Measurements from ENCODE around the gene DGKG.

Gene DGKG

GRCh38 chr3:186367631-186368030, 5.6 kb upstream of the DGKG start:
- DNase-seq (ENCODE audit: low spot score) = no peak

GRCh38 chr3:186366206-186366605, 4.2 kb upstream of the DGKG start:
- no peak for DNase-seq (ENCODE audit: low spot score)

GRCh38 chr3:186365202-186365974, 3.4 kb upstream of the DGKG start:
- DNase-seq (ENCODE audit: low spot score) = peak; percentile 12

DNA sequence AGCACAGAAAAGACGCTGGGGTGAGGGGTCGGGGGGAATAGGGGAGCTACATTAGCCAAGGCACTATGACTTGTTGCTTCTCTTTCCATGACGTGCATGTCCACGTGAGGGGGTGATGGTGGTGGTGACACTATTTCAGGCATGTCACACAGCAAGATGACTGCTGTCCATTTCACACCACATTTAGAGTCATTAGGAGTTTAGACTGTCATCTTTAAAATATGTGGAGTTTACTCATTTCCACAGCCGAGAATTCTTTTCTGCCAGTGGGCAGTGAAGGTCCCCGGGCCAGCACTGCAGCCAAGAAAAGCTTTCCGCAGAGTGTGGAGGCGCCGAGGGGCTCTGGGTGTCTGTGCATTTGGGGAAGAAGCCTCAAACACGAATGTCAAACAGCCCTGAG, 954 bp upstream of the DGKG start:
- DNase-seq (ENCODE audit: low spot score) = no peak

DNA sequence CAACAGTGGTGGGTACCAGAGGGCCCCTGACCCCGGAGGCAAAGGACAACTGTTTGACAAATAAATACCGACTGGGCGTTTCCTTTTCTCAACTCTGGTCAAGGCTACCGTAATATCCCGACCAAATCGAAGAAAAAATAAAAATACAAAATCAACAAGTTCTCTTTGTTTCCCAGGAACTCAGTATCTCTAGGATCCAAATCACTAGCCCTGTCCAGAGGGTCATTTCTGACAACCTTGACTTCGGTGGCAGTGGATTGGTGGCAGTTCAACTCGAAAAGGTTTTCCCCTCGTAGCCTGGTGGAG, 456 bp upstream of the DGKG start:
- no peak for DNase-seq (ENCODE audit: low spot score)

GRCh38 chr3:186361246-186361761, 730 bp downstream of the DGKG start:
- no peak for DNase-seq (ENCODE audit: low spot score)

- no peak for DNase-seq (ENCODE audit: low spot score)
Observed at GRCh38 chr3:186360779-186361178, 1.3 kb downstream of the DGKG start.

DNA sequence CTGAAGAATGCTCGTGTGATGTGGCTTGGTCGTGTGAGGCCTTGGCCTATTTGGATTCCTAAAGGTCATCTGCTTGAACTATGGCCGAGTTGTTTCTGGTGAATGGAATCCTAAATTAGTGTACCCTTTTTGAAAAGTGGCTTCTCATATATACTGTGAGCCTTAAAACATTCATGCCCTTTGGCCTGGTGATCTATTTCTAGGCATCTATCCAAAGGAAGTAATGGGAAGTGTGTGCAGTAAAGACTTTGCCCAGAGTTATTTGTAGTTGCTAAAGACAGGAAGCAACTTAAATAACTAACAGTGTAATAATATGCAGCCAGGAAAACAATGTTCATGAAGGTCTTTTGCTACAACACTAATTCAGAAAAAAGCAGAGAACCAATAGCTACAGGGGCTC, 3.0 kb downstream of the DGKG start:
- DNase-seq (ENCODE audit: low spot score) = no peak

DNA sequence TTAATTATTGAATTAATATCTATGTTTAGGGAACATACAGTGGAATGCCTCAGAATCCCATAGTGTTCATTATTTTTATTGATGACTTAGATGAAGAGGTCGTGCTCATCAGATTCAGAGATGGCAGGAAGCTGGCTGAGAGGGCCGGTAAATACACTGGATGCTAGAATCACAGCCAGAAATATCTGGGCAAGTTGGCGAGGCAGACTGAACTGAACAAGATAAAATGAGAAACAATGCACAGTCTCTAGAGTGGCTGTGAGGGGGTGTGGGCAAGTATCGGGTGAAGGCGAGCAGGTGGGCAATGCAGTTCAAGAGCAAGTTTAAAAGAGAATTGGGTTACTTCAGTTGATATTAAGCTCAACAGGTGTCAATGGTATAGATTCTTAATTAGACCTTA, 5.9 kb downstream of the DGKG start:
- no peak for DNase-seq (ENCODE audit: low spot score)

DNA sequence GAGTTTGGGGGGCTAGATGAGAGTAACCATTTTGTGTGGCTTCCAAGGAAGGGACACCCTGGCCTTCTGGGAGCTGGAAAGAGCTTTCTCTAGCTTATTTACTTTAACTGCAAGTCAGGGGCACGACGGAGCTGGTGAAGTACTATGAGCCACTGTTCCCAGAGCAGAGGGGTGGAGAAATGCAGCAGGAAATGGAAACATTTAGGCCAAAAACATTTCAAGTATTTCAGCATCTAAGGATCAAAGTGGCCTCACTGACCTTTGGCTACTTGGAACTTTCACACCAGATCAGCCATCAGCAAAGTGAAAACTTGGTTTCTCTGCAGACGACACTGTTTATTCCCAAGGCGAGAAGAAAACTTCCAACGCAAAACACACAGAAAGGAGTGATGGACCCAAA, 7.9 kb downstream of the DGKG start:
- no peak for DNase-seq (ENCODE audit: low spot score)

DNA sequence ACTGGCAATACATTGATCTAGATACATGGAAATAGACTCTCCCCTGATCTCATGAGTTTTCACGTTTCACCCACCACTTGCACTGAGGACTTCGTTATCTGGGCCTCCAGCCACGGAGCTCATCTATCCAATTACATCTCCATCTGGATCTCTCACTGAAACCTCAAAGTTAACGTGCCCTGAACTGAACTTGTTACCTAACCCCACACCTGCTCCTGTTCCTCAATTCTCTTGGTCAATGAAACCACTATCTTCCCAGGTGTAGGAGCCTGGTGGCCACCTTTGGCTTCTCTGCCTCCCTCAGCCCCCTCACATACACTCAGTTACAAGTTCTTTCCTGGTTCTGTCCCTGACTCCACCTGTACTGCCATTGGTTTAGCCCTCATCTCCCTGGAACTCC, 9.7 kb downstream of the DGKG start:
- DNase-seq (ENCODE audit: low spot score) = no peak

GRCh38 chr3:186342197-186342596, 19.8 kb downstream of the DGKG start:
- no peak for DNase-seq (ENCODE audit: low spot score)

DNA sequence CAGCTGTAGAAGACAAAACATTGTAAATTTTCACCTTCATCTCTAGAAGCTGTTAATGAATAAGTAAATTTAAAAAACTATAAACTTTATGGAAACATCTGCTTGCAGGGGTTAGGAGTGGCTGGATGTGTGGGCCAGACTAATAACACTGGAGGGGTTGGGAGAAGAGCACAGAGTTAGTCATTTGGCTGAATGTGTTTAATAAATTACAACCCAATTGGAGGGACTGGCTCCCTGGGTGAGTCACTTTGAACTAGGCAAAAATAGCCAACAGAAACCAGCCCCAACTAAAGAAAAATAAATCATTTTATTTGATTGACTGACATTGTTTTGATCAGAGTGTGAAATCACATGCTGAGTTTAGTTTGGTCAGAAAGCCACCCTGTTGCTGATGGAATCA, 21.8 kb downstream of the DGKG start:
- no peak for DNase-seq (ENCODE audit: low spot score)

DNA sequence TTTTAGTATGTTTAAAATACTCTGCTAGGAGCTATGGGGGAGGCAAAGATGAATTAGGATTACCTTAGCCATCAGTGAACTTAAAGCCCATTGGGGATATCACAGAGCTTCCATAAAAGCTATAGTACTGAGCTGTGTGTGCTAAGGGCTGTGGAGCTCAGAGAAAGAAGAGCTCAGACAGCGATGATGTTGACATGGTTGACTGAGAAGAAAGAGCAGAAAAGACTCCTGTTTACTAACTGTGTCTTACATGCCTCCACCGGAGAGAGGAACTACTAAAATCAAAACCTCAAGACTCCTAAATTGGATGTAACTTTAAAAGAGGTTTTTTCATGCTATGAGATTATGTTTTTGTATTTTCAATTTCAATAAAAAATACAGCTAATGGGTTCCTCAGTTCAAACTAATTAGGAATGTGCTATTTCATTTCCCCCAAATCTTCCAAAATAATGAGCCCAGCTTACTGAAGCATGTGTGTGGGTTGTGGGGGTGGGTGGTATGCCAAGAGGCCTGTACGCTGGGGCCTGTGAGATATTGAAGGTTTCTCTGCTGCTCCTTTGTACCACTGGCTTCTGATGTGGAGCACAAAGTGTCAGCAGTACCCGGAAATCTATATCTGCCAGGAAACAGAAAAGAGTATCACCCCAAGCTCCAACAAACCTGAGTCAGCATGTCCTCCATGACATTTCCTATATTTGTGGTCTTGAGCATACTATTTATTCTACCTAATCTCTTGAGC, 22.7 kb downstream of the DGKG start:
- DNase-seq (ENCODE audit: low spot score) = no peak

- DNase-seq (ENCODE audit: low spot score) = no peak
Observed at GRCh38 chr3:186333256-186333655, 28.8 kb downstream of the DGKG start.

- DNase-seq (ENCODE audit: low spot score) = no peak
Observed at GRCh38 chr3:186330772-186331460, 31.1 kb downstream of the DGKG start.

DNA sequence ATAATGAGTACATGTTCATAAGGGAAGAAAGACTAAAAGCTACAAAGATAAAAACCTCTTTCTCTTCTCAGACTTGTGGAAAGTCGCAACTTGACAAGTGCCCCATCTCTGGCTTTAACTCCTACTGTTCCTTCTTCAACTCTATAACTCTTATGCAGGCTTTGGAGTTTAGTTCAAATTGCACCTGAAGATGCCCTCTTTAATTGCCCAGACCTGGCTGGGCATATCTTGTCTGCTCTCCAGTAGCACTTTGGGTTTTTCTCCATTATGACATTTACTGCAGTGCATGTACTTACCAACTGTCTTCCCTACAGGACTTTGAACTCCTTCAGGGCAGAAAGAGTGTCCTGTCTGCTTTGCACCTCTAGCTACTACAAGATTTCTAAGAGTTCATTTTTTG, 32.4 kb downstream of the DGKG start:
- no peak for DNase-seq (ENCODE audit: low spot score)

DNA sequence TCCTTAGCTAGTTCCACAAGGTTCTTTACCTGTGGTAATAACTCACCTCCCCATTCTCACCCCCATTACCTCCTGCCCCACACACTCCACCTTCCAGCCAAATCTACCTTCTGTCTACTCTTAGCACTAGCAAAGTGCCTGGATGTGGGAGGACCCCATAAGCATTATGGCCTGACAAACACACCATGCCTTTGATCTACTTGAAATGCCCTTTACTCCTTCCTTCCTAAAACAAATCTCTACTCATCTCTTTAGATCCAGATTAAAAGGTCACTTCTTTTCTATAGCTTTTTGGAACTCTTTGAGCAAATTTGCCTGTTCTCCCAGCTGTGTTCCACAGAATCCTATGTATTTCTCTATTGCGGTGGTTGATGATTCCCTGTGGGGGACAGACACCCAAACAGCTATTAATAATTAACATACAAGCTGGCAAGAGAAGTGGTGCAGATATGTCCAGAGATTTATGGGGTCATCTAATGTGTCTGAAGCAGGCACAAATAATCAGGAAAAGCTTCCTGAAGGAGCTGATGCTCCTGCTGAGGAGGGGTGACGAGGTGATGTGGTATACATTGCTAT, 34.0 kb downstream of the DGKG start:
- DNase-seq (ENCODE audit: low spot score) = no peak

GRCh38 chr3:186322761-186323160, 39.3 kb downstream of the DGKG start:
- no peak for DNase-seq (ENCODE audit: low spot score)

DNA sequence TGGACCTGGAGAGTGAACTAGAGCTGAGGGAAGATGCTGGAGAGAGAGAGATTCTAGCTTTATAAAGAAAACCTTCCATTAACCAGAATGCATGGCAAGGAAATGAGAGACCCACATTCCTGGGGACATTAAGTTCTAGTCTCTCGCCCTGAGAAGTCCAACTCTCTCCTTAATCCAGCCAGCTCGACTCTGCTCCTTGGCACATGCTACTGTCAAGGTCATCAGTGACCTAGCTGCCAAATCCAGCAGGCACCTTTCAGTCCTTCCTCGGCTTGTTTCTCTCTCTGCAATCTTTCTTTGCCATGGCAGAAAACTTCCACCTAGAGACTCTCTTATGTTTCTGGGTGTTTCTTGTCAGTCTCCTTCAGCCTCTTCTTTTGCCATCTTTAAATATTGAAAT, 40.3 kb downstream of the DGKG start:
- no peak for DNase-seq (ENCODE audit: low spot score)

GRCh38 chr3:186320862-186321568, 41.0 kb downstream of the DGKG start:
- DNase-seq (ENCODE audit: low spot score) = no peak

- no peak for DNase-seq (ENCODE audit: low spot score)
Observed at GRCh38 chr3:186319945-186320344, 42.1 kb downstream of the DGKG start.
